Fibroblast of lung (primary cell): ENCODE measurements around the gene MRPL14. TPM values are rescaled to one million over a fixed set of nuclear protein-coding genes. Genes with fewer than 3 reads are reported as not detected.

ENCODE experiments used
- DNase-seq, 2 donors: peaks; one replicate each; pipeline versions ENCODE4 v3.0.0 to v3.0.0-alpha.2; 2010; ENCODE audit warnings: low read depth in 2 of 2
- H2AFZ ChIP-seq: 2 replicates; pipeline ENCODE4 v1.5.1; 2012; ENCODE audit warnings: low read length, control low read depth, inconsistent platforms
- H3K27ac ChIP-seq: 2 replicates; pipeline ENCODE4 v1.5.1; 2011; ENCODE audit warnings: low read length, control low read depth; ENCODE audit not compliant: insufficient read depth
- H3K27me3 ChIP-seq: 2 replicates; pipeline ENCODE4 v1.5.1; 2011; ENCODE audit warnings: mild to moderate bottlenecking, low read length; ENCODE audit not compliant: control insufficient read depth, insufficient read depth
- H3K36me3 ChIP-seq: 2 replicates; pipeline ENCODE4 v1.5.1; 2011; ENCODE audit warnings: low read length; ENCODE audit not compliant: control insufficient read depth, insufficient read depth
- H3K4me1 ChIP-seq: 2 replicates; pipeline ENCODE4 v1.5.1; 2011; ENCODE audit warnings: low read length; ENCODE audit not compliant: control insufficient read depth, insufficient read depth; ENCODE audit errors: extremely low read depth
- H3K4me2 ChIP-seq: 2 replicates; pipeline ENCODE4 v1.5.1; 2011; ENCODE audit warnings: low read length, control low read depth; ENCODE audit not compliant: insufficient read depth; ENCODE audit errors: extremely low read depth
- H3K4me3 ChIP-seq, 4 experiments: fragments of 200-600 bp in 1 of 4; sonication (generic) in 1 of 4; replicated peaks in 1 of 4; 2 replicates each; pipeline ENCODE4 v1.5.1; 2011 to 2016; ENCODE audit warnings: low read length in 4 of 4, low read depth in 3 of 4, mild to moderate bottlenecking in 3 of 4, control low read depth in 2 of 4, inconsistent platforms in 1 of 4, mixed read lengths in 1 of 4; ENCODE audit not compliant: insufficient read depth in 1 of 4; ENCODE audit errors: control extremely low read depth in 1 of 4
- H3K79me2 ChIP-seq: 2 replicates; pipeline ENCODE4 v1.5.1; 2012; ENCODE audit warnings: mild to moderate bottlenecking, low read length, inconsistent platforms; ENCODE audit not compliant: control insufficient read depth, insufficient read depth
- H3K9ac ChIP-seq: 2 replicates; pipeline ENCODE4 v1.5.1; 2011; ENCODE audit warnings: mild to moderate bottlenecking, low read length, control low read depth; ENCODE audit not compliant: insufficient read depth
- H3K9me3 ChIP-seq: 2 replicates; pipeline ENCODE4 v1.5.1; 2012; ENCODE audit warnings: low read depth, low read length; ENCODE audit not compliant: control insufficient read depth, insufficient read depth
- H4K20me1 ChIP-seq: 2 replicates; pipeline ENCODE4 v1.5.1; 2011; ENCODE audit warnings: low read length; ENCODE audit not compliant: control insufficient read depth, insufficient read depth; ENCODE audit errors: extremely low read depth
- CTCF ChIP-seq, 2 donors: IDR thresholded peaks in 1 of 2; conservative IDR thresholded peaks in 1 of 2; 1 replicate in 1 of 2; 2 replicates in 1 of 2; pipeline ENCODE4 v1.5.1; 2011 to 2012; ENCODE audit warnings: low read length in 2 of 2, control low read depth in 1 of 2, inconsistent platforms in 1 of 2, low read depth in 1 of 2, mild to moderate bottlenecking in 1 of 2
- EZH2 ChIP-seq: IDR thresholded peaks from 2 replicates; pipeline ENCODE4 v1.5.1; 2012; ENCODE audit warnings: low read length, control low read depth, mild to moderate bottlenecking; ENCODE audit errors: missing control alignments
- polyA plus RNA-seq, 2 donors: library from polyadenylated mRNA; depleted of rRNA in 1 of 2; stranded (reverse) in 1 of 2; unstranded in 1 of 2; fragments of >200 nt; gene quantifications; 2 replicates each; pipeline ENCODE4 v1.2.1, GENCODE V29; 2011 to 2012; ENCODE audit warnings: missing spikeins in 1 of 2
- total RNA-seq: library from RNA; depleted of rRNA; stranded (reverse); fragments of >200 nt; gene quantifications from 2 replicates; pipeline ENCODE4 v1.2.1, GENCODE V29; 2014

Gene MRPL14
- total and polyA plus RNA-seq, 2 donors (not counting 1 experiment from before 2014, with no cell fraction given) = 36.2 to 60.6 TPM

- H3K4me1 ChIP-seq = no peaks in the 10 kb centered on the region
- no peak for DNase-seq
- no peak overlapping the region for H3K4me3 ChIP-seq
- H3K27me3 ChIP-seq = no peaks in the 10 kb centered on the region
- no peak overlapping the region for H3K27ac ChIP-seq
- peaks cover 27% of the 10 kb centered on the region for H3K36me3 ChIP-seq
- no peak overlapping the region for H3K9ac ChIP-seq
- H3K4me2 ChIP-seq = no peak overlapping the region
- no peaks in the 10 kb centered on the region for H4K20me1 ChIP-seq
- H3K9me3 ChIP-seq = no peaks in the 10 kb centered on the region
- no peak overlapping the region for H2AFZ ChIP-seq
- TF ChIP-seq CTCF (conservative IDR thresholded peaks at IDR 0.05 in 1 of 2, IDR thresholded peaks at IDR 0.05 in 1 of 2; ENCODE audit: low read depth in 1 of 2, low read length in 2 of 2) = no peak
- no peak for TF ChIP-seq EZH2
- peaks cover 2% of the 10 kb centered on the region for H3K79me2 ChIP-seq
Measured at GRCh38 chr6:44109212-44109611, 18.0 kb downstream of the MRPL14 start.

GRCh38 chr6:44108471-44108870 lies 18.8 kb downstream of the MRPL14 start:
- no peak for DNase-seq
- Histone ChIP-seq H3K4me2 (no peak overlapping the region), H4K20me1 (no peaks in the 10 kb centered on the region), H3K9me3 (no peaks in the 10 kb centered on the region), H2AFZ (no peak overlapping the region), H3K27ac (no peak overlapping the region), H3K27me3 (no peaks in the 10 kb centered on the region), H3K79me2 (peaks cover 2% of the 10 kb centered on the region), H3K9ac (no peak overlapping the region), H3K4me3 (no peak overlapping the region), H3K36me3 (peaks cover 24% of the 10 kb centered on the region), H3K4me1 (no peaks in the 10 kb centered on the region)
- TF ChIP-seq CTCF (conservative IDR thresholded peaks at IDR 0.05 in 1 of 2, IDR thresholded peaks at IDR 0.05 in 1 of 2; ENCODE audit: low read depth in 1 of 2, low read length in 2 of 2) (no peak), EZH2 (no peak)

GRCh38 chr6:44107017-44107416 lies 20.2 kb downstream of the MRPL14 start:
- no peaks in the 10 kb centered on the region for H4K20me1 ChIP-seq
- H3K9ac ChIP-seq = no peak overlapping the region
- H3K36me3 ChIP-seq = peaks cover 20% of the 10 kb centered on the region

More at GRCh38 chr6:44107017-44107416, 20.2 kb downstream of the MRPL14 start:
- H3K79me2 ChIP-seq = peaks cover 2% of the 10 kb centered on the region
- H2AFZ ChIP-seq = no peak overlapping the region
- TF ChIP-seq EZH2 = no peak
- TF ChIP-seq CTCF (conservative IDR thresholded peaks at IDR 0.05 in 1 of 2, IDR thresholded peaks at IDR 0.05 in 1 of 2; ENCODE audit: low read depth in 1 of 2, low read length in 2 of 2) = no peak
- no peaks in the 10 kb centered on the region for H3K9me3 ChIP-seq
- DNase-seq = no peak
- no peak overlapping the region for H3K4me2 ChIP-seq
- no peak overlapping the region for H3K27ac ChIP-seq
- H3K4me1 ChIP-seq = no peaks in the 10 kb centered on the region
- no peak overlapping the region for H3K4me3 ChIP-seq
- H3K27me3 ChIP-seq = no peaks in the 10 kb centered on the region
